Fibroblast of lung (primary cell): ENCODE data around the gene FLNA.

Source experiments
- EZH2 ChIP-seq: IDR thresholded peaks from 2 replicates; pipeline ENCODE4 v1.5.1; 2012; ENCODE audit warnings: low read length, control low read depth, mild to moderate bottlenecking; ENCODE audit errors: missing control alignments
- TF ChIP-seq, protein P1 (sequence below), 2 donors: IDR thresholded peaks in 1 of 2; conservative IDR thresholded peaks in 1 of 2; 1 replicate in 1 of 2; 2 replicates in 1 of 2; pipeline ENCODE4 v1.5.1; 2011 to 2012; ENCODE audit warnings: low read length in 2 of 2, control low read depth in 1 of 2, inconsistent platforms in 1 of 2, low read depth in 1 of 2, mild to moderate bottlenecking in 1 of 2

- TF ChIP-seq, protein P1, sequence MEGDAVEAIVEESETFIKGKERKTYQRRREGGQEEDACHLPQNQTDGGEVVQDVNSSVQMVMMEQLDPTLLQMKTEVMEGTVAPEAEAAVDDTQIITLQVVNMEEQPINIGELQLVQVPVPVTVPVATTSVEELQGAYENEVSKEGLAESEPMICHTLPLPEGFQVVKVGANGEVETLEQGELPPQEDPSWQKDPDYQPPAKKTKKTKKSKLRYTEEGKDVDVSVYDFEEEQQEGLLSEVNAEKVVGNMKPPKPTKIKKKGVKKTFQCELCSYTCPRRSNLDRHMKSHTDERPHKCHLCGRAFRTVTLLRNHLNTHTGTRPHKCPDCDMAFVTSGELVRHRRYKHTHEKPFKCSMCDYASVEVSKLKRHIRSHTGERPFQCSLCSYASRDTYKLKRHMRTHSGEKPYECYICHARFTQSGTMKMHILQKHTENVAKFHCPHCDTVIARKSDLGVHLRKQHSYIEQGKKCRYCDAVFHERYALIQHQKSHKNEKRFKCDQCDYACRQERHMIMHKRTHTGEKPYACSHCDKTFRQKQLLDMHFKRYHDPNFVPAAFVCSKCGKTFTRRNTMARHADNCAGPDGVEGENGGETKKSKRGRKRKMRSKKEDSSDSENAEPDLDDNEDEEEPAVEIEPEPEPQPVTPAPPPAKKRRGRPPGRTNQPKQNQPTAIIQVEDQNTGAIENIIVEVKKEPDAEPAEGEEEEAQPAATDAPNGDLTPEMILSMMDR (conservative IDR thresholded peaks at IDR 0.05 in 1 of 2, IDR thresholded peaks at IDR 0.05 in 1 of 2; ENCODE audit: low read depth in 1 of 2, low read length in 2 of 2): no peak
- TF ChIP-seq EZH2: no peak
These were observed 8.3 kb downstream of the FLNA start for GRCh38 chrX:154365997-154366665.
